ENCODE data around the gene SLC25A44.
A peak's percentile ranks its signal among the peaks of the same experiment; 100 is the strongest.

Gene SLC25A44

GRCh38 chr1:156193488-156194299 is at the start of gene SLC25A44:
Gene SLC25A44 (plus strand): TSS chr1:156194104. CDS start chr1:156199848, 5,744 bp downstream.
- TF ChIP-seq CTCF (IDR thresholded peaks at IDR 0.05) = no peak
- Histone ChIP-seq H3K27ac (peak within 1 kb of the TSS; percentile 63 to 75), H3K4me3 (peak within 1 kb of the TSS; percentile 79)
- DNase-seq (ENCODE audit: low spot score) = peak; percentile 99

- TF ChIP-seq CTCF (IDR thresholded peaks at IDR 0.05) = no peak
- H3K27ac ChIP-seq = no peak overlapping the region
- no peak for DNase-seq (ENCODE audit: low spot score)
- no peak overlapping the region for H3K4me3 ChIP-seq
Observed at GRCh38 chr1:156144742-156145141, 49.2 kb upstream of the SLC25A44 start.

- Histone ChIP-seq H3K4me3 (no peak overlapping the region), H3K27ac (no peak overlapping the region)
- DNase-seq (ENCODE audit: low spot score) = no peak
- TF ChIP-seq CTCF (IDR thresholded peaks at IDR 0.05) = no peak
Observed at GRCh38 chr1:156145650-156146019, 48.3 kb upstream of the SLC25A44 start.

- Histone ChIP-seq H3K4me3 (peak overlapping the region; percentile 31), H3K27ac (no peak overlapping the region)
- DNase-seq (ENCODE audit: low spot score) = no peak
- peak; percentile 36 for TF ChIP-seq CTCF (IDR thresholded peaks at IDR 0.05)
Observed at GRCh38 chr1:156146020-156146768, 47.7 kb upstream of the SLC25A44 start.

- no peak overlapping the region for H3K27ac ChIP-seq
- H3K4me3 ChIP-seq = no peak overlapping the region
- no peak for TF ChIP-seq CTCF (IDR thresholded peaks at IDR 0.05)
- DNase-seq (ENCODE audit: low spot score) = no peak
Observed at GRCh38 chr1:156146769-156147405, 47.0 kb upstream of the SLC25A44 start.

GRCh38 chr1:156148216-156148615 is 45.7 kb upstream of the SLC25A44 start:
- Histone ChIP-seq H3K27ac (peak overlapping the region in 1 of 2 donors; percentile 43), H3K4me3 (no peak overlapping the region)
- no peak for TF ChIP-seq CTCF (IDR thresholded peaks at IDR 0.05)
- DNase-seq (ENCODE audit: low spot score) = no peak

Measured in coronary artery (tissue), 2 donors.